Measurements from ENCODE around the gene EZR. TPM values are rescaled to one million over a fixed set of nuclear protein-coding genes. Genes with fewer than 3 reads are reported as not detected.

The EZR gene
- total RNA-seq, 6 experiments from 2014 or later: 118 to 183 (median 178) TPM

GRCh38 chr6:158803733-158804143, 15.4 kb downstream of the EZR start:
- DNase-seq: no peak
- H3K36me3 Mint-ChIP-seq (ENCODE audit: low read depth): peaks cover 24% of the 10 kb centered on the region
- TF ChIP-seq CTCF (IDR thresholded peaks at IDR 0.05): no peak
- peaks cover 5% of the 10 kb centered on the region for H3K27me3 Mint-ChIP-seq (ENCODE audit: insufficient read depth)
- peak overlapping the region; percentile 74 for H3K27ac Mint-ChIP-seq
- H3K9me3 Mint-ChIP-seq: no peaks in the 10 kb centered on the region
- H3K4me3 Mint-ChIP-seq: peak overlapping the region; percentile 44
- H3K4me1 Mint-ChIP-seq (ENCODE audit: low read depth): peaks cover 60% of the 10 kb centered on the region

GRCh38 chr6:158801655-158802294, 17.4 kb downstream of the EZR start:
- Mint-ChIP-seq H3K4me3 (no peak overlapping the region), H3K27ac (peak overlapping the region; percentile 11; the same call in 1 of the 2 replicates), H3K9me3 (no peaks in the 10 kb centered on the region), H3K27me3 (ENCODE audit: insufficient read depth) (peaks cover 3% of the 10 kb centered on the region; the same call in 1 of the 2 replicates), H3K36me3 (ENCODE audit: low read depth) (peaks cover 10% of the 10 kb centered on the region), H3K4me1 (ENCODE audit: low read depth) (peaks cover 75% of the 10 kb centered on the region)
- no peak for DNase-seq
- no peak for TF ChIP-seq CTCF (IDR thresholded peaks at IDR 0.05)

- H3K4me1 Mint-ChIP-seq (ENCODE audit: low read depth): peaks cover 56% of the 10 kb centered on the region
- DNase-seq: peak; percentile 23
- no peaks in the 10 kb centered on the region; the same call in 1 of the 2 replicates for H3K36me3 Mint-ChIP-seq (ENCODE audit: low read depth)
- no peaks in the 10 kb centered on the region for H3K9me3 Mint-ChIP-seq
- H3K27me3 Mint-ChIP-seq (ENCODE audit: insufficient read depth): no peaks in the 10 kb centered on the region; the same call in 1 of the 2 replicates
- H3K27ac Mint-ChIP-seq: peak overlapping the region; percentile 74
- H3K4me3 Mint-ChIP-seq: no peak overlapping the region
- TF ChIP-seq CTCF (IDR thresholded peaks at IDR 0.05): peak; percentile 25; the same call in 1 of the 2 replicates
These were observed 19.9 kb downstream of the EZR start for GRCh38 chr6:158799051-158799792.

- peaks cover 52% of the 10 kb centered on the region for H3K4me1 Mint-ChIP-seq (ENCODE audit: low read depth)
- no peaks in the 10 kb centered on the region; the same call in 1 of the 2 replicates for H3K27me3 Mint-ChIP-seq (ENCODE audit: insufficient read depth)
- no peak for TF ChIP-seq CTCF (IDR thresholded peaks at IDR 0.05)
- DNase-seq: no peak
- no peaks in the 10 kb centered on the region; the same call in 1 of the 2 replicates for H3K36me3 Mint-ChIP-seq (ENCODE audit: low read depth)
- H3K9me3 Mint-ChIP-seq: no peaks in the 10 kb centered on the region
- H3K27ac Mint-ChIP-seq: peak overlapping the region; percentile 87
- peak overlapping the region; percentile 39 for H3K4me3 Mint-ChIP-seq
These were observed 20.9 kb downstream of the EZR start for GRCh38 chr6:158798311-158798710.

- Mint-ChIP-seq H3K27me3 (ENCODE audit: insufficient read depth) (no peaks in the 10 kb centered on the region; the same call in 1 of the 2 replicates), H3K27ac (peak overlapping the region; percentile 87), H3K36me3 (ENCODE audit: low read depth) (no peaks in the 10 kb centered on the region; the same call in 1 of the 2 replicates), H3K4me1 (ENCODE audit: low read depth) (peaks cover 53% of the 10 kb centered on the region), H3K4me3 (peak overlapping the region; percentile 39), H3K9me3 (no peaks in the 10 kb centered on the region)
- DNase-seq: peak; percentile 64
- no peak for TF ChIP-seq CTCF (IDR thresholded peaks at IDR 0.05)
These were observed 21.5 kb downstream of the EZR start for GRCh38 chr6:158797331-158798310.
